ENCODE measurements around the gene FLT3LG.
"Not testable (repeated sequence)": the region's sequence is repeated elsewhere in the genome, so short reads cannot be mapped to it uniquely, and the experiment has no call there.

The FLT3LG gene

GRCh38 chr19:49463960-49464740, 9.9 kb upstream of the FLT3LG start:
- DNase-seq = no peak

- no peak for DNase-seq
These were observed 8.6 kb upstream of the FLT3LG start for GRCh38 chr19:49465371-49465770.

- DNase-seq = peak; percentile 29
These were observed 5.8 kb upstream of the FLT3LG start for GRCh38 chr19:49468199-49468598.

GRCh38 chr19:49468746-49469447, 5.1 kb upstream of the FLT3LG start:
- peak; percentile 86 for DNase-seq

GRCh38 chr19:49469828-49470614, 4.0 kb upstream of the FLT3LG start:
- DNase-seq = no peak

- DNase-seq = no peak
These were observed 3.4 kb upstream of the FLT3LG start for GRCh38 chr19:49470615-49470978.

GRCh38 chr19:49472936-49473335, 1.1 kb upstream of the FLT3LG start:
- no peak for DNase-seq

GRCh38 chr19:49473501-49473867, 531 bp upstream of the FLT3LG start:
- not testable (repeated sequence) for DNase-seq

GRCh38 chr19:49474542-49474924, 518 bp downstream of the FLT3LG start:
- DNase-seq = no peak

GRCh38 chr19:49475191-49475917, 1.3 kb downstream of the FLT3LG start:
- DNase-seq = no peak

GRCh38 chr19:49475995-49476880, 2.2 kb downstream of the FLT3LG start:
- DNase-seq = no peak

- no peak for DNase-seq
These were observed 6.1 kb downstream of the FLT3LG start for GRCh38 chr19:49479975-49480628.

- no peak for DNase-seq
These were observed 7.1 kb downstream of the FLT3LG start for GRCh38 chr19:49481020-49481683.

- DNase-seq = no peak
These were observed 12.2 kb downstream of the FLT3LG start for GRCh38 chr19:49486232-49486631.

- no peak for DNase-seq
These were observed 12.8 kb downstream of the FLT3LG start for GRCh38 chr19:49486710-49487276.

GRCh38 chr19:49487277-49488045, 13.4 kb downstream of the FLT3LG start, which contains the start of gene RPL13A:
TSS of gene RPL13A (plus strand) at chr19:49487608. CDS start at chr19:49487630, 22 bp downstream.
- peak; percentile 98 for DNase-seq

GRCh38 chr19:49488046-49488862, 14.2 kb downstream of the FLT3LG start:
- no peak for DNase-seq

- DNase-seq = no peak
These were observed 15.0 kb downstream of the FLT3LG start for GRCh38 chr19:49488863-49489537.
